Tibial nerve (tissue), 4 donors: ENCODE data around the gene HES5.

ENCODE experiments used
- EP300 ChIP-seq, 2 donors: sonication (generic); formaldehyde crosslinking; IDR thresholded peaks; one replicate each; pipeline ENCODE4 v1.6.1; 2017; ENCODE audit warnings: antibody characterized with exemption in 2 of 2, mild to moderate bottlenecking in 1 of 2
- POLR2A ChIP-seq, 2 donors: fragments of 450-650 bp; IDR thresholded peaks; one replicate each; pipeline ENCODE4 v1.6.1; 2017; ENCODE audit warnings: antibody characterized with exemption in 2 of 2, mild to moderate bottlenecking in 2 of 2, moderate library complexity in 2 of 2
- TF ChIP-seq, protein P1 (sequence below), 5 experiments: fragments of 200-600 bp in 3 of 5; fragments of 450-650 bp in 2 of 5; sonication (generic) in 3 of 5; IDR thresholded peaks; one replicate each; pipeline ENCODE4 v1.5.1; 2016 to 2019; ENCODE audit warnings: antibody characterized with exemption in 5 of 5, mild to moderate bottlenecking in 3 of 5, moderate library complexity in 2 of 5

DNA sequence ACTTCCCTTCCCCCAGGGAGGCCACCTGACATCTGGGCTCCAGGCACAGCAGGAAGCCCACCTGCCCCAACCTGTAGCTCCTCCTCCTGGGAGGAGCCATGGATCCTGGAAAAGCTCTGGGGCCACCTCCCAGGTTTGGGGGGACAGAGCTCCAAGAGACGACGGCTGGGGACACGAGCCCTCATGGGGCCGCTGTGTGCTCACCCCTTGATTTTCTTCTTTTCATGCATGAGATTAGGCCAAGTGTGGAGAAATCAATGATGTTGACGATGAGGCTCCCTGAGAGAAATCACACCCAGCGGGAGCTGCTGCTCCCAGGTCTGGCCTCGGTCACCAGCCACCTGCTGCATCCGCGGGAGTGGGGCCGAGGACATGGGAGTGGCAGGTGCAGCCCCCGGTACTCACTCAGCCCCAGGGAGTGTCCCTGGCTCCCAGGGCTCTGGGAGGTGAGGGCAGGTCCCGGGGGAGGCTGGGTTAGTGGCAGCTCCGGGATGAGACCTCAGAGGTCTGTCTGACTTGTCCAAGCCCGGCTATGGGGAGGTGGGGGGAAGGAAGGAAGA is 34.8 kb upstream of the HES5 start:
- TF ChIP-seq, protein P1, sequence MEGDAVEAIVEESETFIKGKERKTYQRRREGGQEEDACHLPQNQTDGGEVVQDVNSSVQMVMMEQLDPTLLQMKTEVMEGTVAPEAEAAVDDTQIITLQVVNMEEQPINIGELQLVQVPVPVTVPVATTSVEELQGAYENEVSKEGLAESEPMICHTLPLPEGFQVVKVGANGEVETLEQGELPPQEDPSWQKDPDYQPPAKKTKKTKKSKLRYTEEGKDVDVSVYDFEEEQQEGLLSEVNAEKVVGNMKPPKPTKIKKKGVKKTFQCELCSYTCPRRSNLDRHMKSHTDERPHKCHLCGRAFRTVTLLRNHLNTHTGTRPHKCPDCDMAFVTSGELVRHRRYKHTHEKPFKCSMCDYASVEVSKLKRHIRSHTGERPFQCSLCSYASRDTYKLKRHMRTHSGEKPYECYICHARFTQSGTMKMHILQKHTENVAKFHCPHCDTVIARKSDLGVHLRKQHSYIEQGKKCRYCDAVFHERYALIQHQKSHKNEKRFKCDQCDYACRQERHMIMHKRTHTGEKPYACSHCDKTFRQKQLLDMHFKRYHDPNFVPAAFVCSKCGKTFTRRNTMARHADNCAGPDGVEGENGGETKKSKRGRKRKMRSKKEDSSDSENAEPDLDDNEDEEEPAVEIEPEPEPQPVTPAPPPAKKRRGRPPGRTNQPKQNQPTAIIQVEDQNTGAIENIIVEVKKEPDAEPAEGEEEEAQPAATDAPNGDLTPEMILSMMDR (IDR thresholded peaks at IDR 0.05): no peak
- TF ChIP-seq POLR2A (IDR thresholded peaks at IDR 0.05) (no peak), EP300 (IDR thresholded peaks at IDR 0.05) (no peak)
